Retinal pigment epithelial cell (primary cell): ENCODE measurements around the gene RO60.
A peak's percentile ranks its signal among the peaks of the same experiment; 100 is the strongest.

Source experiments
- DNase-seq: peaks from one replicate; pipeline ENCODE4 v3.0.0-alpha.2; 2010; ENCODE audit warnings: low read depth
- H3K4me3 ChIP-seq: 2 replicates; pipeline ENCODE4 v1.5.1; 2011; ENCODE audit warnings: mild to moderate bottlenecking, low read length, control low read depth, moderate library complexity
- TF ChIP-seq, protein P1 (sequence below): conservative IDR thresholded peaks from 2 replicates; pipeline ENCODE4 v1.5.1; 2011; ENCODE audit warnings: low read depth, low read length, control low read depth, inconsistent platforms

The RO60 gene

DNA sequence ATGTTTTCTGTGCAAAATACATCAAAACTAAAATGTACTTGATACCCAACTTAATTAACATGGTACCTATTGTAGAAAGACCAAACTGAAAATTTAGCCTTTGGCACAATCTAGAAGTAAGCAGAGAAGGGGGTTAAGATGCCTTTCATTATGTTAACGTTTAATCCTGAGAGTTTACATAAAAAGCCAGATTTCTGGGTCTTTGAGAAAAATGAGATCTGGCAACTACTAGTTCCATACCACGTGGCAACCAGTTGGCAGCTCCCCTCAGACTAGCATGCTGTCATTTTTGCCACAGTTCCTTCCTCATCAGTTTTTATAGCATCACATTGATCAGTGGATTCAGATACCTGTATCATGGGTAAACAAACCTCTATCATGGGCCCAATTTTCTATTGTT lies 1.5 kb downstream of the RO60 start:
- H3K4me3 ChIP-seq: peak overlapping the region; percentile 91
- TF ChIP-seq, protein P1, sequence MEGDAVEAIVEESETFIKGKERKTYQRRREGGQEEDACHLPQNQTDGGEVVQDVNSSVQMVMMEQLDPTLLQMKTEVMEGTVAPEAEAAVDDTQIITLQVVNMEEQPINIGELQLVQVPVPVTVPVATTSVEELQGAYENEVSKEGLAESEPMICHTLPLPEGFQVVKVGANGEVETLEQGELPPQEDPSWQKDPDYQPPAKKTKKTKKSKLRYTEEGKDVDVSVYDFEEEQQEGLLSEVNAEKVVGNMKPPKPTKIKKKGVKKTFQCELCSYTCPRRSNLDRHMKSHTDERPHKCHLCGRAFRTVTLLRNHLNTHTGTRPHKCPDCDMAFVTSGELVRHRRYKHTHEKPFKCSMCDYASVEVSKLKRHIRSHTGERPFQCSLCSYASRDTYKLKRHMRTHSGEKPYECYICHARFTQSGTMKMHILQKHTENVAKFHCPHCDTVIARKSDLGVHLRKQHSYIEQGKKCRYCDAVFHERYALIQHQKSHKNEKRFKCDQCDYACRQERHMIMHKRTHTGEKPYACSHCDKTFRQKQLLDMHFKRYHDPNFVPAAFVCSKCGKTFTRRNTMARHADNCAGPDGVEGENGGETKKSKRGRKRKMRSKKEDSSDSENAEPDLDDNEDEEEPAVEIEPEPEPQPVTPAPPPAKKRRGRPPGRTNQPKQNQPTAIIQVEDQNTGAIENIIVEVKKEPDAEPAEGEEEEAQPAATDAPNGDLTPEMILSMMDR: no peak
- no peak for DNase-seq

DNA sequence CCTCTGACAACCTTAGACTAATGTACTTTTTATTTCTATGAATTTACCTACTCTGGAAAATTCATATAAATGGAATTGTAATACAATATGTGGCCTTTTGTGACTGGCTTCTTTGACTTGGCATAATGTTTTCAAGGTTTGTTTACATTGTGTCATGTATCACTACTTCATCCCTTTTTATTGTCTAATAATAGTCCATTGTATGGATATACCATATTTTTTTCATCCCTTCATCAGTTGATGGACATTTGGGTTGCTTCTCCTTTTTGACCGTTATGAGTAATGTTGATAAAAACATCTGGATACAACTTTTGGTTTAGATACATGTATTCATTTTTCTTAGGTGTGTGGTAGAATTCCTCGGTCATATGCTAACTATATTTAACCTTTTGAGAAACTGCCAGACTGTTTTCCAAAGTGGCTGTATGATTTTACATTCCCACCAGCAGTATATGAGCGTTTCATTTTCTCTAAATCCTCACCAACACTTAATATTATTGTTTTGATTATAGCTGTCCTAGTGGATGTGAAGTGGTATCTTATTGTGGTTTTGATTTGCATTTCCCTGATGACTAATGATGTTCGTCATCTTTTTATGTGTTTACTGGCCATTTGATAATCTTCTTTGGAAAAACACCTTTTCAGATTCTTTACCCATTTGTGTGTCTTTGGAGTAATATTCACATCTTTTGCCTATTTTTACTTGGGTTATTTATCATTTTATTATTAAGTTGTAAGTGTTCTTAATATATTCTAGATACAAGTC lies 3.5 kb downstream of the RO60 start:
- DNase-seq: no peak
- TF ChIP-seq, protein P1: no peak
- no peak overlapping the region for H3K4me3 ChIP-seq

GRCh38 chr1:193065954-193066353 lies 6.5 kb downstream of the RO60 start:
- TF ChIP-seq, protein P1: no peak
- no peak overlapping the region for H3K4me3 ChIP-seq
- no peak for DNase-seq

DNA sequence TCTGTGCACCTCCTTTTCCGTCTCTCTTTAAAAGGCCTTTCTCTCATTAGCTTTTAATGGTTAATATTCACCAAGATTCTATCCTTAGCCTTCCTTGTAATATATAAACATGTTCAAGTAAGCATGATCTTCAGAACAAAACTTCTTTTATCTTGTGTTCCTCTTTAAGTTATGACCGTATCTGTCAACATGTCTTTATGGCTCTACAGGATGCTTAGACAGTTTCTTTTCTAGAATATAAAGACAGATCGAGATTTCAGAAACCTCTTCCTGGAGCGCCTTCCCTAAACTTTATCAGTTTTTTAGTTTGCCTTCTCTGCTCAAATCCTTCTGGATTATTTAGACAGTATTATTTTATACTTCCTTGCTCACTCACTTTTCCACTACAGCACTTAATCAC lies 7.2 kb downstream of the RO60 start:
- H3K4me3 ChIP-seq: no peak overlapping the region
- TF ChIP-seq, protein P1: no peak
- no peak for DNase-seq

- no peak overlapping the region for H3K4me3 ChIP-seq
- DNase-seq: no peak
- TF ChIP-seq, protein P1: no peak
Measured at GRCh38 chr1:193068013-193068412, 8.6 kb downstream of the RO60 start.

- no peak for DNase-seq
- no peak overlapping the region for H3K4me3 ChIP-seq
- TF ChIP-seq, protein P1: peak; percentile 47
Measured at GRCh38 chr1:193069748-193070385, 10.5 kb downstream of the RO60 start.

DNA sequence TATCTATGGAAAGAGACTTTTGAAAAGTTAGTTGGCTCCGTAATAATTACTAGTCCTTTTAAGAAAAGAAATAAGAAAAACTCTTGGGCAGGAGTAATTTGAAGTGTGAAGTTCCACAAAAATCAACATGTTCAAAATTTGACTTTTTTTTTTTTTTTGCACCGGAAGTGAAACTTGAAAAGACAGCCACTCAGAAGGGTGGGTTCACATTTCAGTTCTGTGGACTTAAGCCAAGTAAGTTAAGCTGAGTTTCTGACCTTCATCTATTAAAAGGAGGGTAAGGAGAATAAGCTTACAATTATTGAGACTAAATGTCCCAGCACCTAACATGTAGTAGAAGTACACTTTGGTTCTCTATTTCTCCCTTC lies 11.0 kb downstream of the RO60 start:
- TF ChIP-seq, protein P1: no peak
- DNase-seq: no peak

More for the DNA sequence above, 11.0 kb downstream of the RO60 start:
- H3K4me3 ChIP-seq: no peak overlapping the region
